GM21717 (cell line): Measurements from ENCODE around the gene CLCN1.

Source experiments
- ATAC-seq: cut with Tn5 transposase; IDR thresholded peaks from one replicate; pipeline ENCODE4 v1.9.1; 2021; ENCODE audit warnings: mild to moderate bottlenecking, moderate library complexity; ENCODE audit not compliant: unreplicated experiment

CLCN1 gene

DNA sequence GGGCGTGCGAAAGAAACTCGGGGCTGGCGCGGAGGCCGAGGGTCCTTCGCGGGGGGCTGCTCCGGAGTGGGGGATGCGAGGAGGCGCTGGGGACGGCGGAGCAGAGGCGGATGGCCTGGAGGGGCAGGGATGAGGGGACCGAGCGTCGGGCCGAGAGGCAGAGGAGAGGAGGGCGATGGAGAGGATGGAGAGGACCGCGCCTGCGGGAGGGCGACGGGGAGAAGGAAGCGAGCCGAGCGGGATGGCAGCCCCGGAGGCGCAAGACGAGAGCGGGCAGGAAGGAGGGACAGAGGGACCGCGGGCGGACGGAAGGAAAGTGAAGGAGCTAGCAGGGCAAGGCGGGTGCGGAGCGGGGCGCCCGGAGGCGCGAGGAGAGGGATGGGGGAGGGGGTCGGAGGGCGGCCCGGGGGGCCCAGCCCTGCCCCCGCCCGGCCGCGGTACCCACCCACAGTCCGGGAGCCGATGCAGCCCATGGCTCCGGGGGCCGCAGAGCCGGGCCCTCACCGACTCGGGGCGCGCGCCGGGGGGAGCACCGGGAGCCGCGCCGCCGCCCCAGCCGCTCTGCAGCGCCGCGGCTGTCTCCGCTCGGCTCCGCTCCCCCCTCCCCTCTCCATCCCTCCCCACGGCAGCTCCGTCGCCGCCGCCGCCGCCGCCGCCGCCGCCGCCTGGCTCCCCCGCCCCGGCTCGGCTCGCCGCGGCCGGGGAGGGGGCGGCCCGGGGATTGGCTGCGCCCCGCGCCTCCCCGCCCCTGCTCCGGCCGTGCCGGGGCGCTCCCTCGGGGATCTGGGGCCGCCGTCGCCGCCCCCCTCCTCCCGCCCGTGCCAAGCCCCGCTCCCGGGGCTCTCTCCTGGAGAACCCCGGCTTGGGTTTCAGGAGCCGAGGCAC, 46.5 kb downstream of the CLCN1 start, which contains the start of gene FAM131B:
TSS of gene FAM131B (minus strand) at position 583 of the 885 bp plus-strand sequence. CDS start at position 473, 110 bp downstream.
- ATAC-seq = no peak

DNA sequence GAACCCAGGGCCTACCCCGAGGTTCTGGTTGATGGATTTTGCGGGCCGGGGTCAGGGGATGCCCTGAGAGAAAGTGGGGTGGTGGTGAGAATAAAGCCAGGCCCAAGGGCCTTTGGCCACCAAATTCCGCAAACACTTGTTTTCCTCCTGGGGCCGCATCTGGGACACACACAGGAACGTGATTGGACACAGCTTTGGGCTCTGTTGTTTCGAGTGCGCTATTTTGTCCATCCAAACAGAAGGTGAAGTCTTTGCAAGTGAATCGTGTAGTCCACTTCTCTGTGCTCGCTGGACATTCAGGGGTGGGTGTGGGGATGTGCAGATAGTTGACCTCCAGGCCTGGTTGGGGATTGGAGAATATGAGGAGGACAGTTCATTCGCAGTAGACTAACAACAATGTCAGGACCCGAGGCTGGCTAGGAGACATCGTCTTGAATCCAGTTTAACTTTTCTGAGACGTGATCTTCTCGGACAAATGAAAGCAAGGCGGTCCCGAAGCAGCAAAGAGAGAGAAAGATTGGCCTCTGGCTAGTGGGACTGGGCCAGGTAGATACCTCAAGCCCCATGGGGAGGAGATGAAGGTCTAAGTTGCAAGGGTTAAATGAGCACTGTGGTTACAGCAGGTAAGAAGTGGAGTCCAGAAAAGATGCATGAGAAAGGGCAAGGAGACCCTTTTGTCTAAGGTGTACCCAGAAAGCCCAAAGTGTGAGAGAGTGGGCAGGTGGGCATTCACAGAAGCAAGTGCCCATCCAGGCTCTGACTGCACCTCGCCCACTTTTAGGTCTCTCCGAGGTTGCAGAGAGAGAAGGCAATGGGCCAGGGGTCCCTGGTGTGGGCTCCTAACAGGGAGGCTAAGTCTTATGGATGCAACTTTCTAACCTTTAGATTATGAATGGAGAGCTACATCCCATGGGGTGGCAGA, 47.4 kb downstream of the CLCN1 start:
- ATAC-seq = no peak

DNA sequence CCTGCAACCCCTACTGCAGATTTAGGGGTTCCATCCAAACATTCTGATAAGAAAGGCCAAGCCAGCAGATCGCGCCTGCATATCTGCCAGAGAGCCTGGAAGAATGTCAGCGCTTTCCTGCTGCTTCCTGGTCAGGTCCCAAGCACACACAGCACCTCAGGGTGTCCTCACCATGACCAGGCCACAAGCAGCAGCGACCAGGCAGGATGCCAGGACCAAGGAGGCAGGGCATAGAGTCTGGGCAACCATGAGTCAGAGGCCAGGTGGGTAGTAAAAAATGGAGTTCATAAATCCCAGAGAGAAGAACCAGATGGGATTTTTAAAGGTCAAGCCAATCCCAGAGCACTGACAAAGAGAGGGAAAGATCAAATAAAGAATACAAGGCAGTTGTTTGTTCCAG, 52.1 kb downstream of the CLCN1 start:
- no peak for ATAC-seq

DNA sequence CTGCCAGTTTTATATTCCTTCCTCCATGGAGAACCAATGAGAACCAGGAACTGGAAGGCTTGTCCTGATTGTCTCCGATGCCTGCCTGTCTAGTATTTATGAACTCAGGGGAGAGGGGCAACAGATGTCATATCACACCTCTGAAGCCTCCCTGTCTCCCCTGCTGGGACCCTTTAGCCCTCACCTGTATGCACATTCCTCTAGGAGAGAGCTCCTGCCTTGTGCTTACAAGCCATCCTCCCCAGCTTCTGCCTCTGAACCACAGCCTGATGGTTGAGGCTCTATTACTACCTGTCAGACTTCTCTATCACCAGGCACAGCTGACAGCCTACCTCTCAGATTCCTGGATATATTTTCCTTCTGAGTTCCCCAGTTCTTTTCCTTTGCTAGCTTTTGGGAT, 52.5 kb downstream of the CLCN1 start:
- no peak for ATAC-seq

DNA sequence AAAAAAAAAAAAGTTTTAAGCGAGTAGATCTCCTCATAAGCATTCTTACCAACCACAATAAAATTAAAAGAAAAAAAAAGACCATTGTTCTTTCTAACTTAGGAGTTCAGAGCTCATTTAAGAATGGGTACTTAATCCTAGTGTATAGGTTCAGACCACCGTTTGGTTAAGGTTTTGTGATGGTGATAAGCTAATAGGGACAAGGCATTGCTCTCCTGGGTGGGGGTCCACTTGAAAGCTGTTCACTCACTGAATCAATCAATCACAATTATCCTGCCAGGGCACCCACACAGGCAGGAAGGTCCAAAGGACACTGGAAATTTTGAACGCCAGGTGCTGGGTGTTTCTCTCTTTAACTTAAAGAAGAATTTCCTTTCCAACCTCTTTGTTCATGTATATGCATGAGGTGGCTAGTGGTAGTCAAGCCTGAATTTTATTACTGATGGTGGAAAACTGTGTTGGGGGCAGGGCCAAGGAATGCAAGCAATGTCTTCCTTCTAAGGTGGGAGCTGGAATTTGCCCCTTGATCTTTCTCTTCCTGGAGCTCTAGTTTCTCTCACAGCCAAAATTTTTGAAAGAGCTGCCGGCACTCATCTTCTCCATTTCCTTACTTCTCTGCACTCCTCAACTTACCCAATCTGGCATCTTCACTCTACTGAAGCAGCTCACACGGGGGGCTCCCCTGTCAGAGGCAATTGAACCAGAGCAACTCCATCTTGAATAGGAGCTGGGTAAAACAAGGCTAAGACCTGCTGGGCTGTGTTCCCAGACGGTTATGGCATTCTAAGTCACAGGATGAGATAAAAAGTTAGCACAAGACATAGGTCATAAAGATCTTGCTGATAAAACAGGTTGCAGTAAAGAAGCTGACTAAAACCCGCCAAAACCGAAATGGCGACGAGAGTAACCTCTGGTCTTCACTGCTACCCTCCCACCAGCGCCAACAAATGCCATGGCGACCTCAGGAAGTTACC, 54.1 kb downstream of the CLCN1 start:
- ATAC-seq = no peak

DNA sequence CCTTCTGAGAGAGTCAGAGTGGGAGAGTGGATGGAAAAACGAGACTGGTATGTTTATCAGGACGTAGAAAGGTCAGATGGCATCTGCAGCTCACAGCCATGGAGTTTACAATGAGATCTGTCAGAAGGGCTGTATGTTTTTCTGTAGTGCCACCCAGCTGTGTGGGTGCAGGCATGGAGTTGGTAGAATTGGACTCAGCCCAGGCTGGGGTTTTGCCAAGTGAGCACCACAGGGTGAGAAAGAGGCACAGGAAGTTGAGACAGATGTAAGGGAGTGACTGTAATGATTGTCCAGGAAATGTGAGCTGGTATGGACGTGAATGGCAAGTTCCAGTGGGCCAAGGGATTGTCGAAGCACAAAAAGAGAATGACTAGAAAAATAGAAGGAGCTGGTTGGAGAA, 56.2 kb downstream of the CLCN1 start:
- no peak for ATAC-seq

DNA sequence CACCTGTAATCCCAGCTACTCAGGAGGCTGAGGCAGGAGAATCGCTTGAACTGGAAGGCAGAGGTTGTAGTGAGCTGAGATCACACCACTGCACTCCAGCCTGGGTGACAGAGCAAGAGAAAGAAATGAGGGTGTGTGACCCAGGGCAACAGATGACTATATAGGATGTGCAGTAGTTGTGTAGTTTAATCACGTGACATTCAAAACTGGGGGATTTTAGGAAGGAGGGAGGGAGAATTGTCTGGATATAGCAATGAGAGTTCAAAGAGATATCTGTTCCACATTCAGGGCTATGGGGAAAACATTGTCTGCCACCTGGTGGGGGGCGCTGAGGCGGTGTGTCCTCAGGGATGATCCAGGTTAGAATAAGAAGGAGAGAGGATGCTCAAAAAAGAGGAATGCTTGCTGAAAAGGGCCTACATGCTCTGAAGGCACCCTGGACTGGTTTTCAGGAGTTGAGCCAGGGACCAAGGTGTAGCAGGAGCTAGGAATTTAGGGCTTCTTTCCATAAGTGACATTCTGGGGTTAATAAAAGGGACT, 57.4 kb downstream of the CLCN1 start:
- ATAC-seq = no peak

DNA sequence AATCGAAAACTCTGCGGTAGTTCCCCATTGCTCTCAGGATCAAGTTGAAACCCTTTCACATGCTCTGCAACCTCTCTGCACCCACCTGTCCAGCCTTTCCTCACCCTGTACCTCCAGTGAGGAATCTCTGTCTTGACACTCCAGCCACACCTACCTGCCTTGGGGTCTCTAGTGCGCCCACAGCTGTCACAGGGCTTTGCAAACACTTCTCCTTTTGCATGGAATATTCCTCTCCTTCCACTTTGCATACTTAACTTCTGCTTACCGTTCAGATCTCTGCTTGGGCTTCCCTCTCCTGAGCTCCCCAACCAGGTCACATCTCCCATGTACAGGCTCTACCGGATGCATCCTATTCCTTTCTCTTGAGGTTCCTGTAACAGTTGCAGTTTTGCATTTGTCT, 58.6 kb downstream of the CLCN1 start:
- ATAC-seq = no peak

DNA sequence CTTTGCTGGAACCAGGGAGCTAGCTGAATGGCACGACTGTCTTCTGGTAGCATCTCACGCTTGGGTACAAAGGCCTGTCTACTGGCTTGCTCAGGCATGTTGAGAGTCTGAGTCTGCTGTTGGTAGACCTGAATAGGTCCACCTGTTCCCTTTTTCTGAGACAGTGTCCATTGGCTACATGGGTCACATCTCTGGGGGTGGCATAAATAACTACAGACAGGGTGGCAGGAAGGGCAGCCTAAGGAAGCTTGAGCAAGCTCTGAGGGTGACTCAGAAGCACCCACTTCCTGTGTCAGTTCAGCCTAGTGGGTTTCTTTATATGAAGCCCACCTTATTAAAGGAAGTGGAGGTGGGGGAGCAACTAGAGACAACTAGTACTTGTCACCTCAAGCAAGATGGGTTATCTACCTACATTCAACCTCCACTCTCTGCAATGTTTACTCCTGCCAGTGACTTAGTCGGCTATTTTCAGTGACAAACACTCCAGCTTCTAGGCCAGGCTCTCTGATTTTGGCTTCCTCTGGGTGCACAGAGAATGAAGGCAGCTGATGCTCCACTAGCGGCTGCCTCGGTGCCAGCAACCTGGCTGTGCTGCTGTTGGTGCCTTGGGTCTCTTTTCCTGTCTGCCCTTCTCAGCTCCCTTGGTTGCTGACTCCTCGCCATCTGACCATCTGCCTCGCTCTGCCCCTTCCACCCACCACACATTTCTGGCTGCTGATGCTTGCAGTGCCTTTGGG, 59.6 kb downstream of the CLCN1 start:
- no peak for ATAC-seq

DNA sequence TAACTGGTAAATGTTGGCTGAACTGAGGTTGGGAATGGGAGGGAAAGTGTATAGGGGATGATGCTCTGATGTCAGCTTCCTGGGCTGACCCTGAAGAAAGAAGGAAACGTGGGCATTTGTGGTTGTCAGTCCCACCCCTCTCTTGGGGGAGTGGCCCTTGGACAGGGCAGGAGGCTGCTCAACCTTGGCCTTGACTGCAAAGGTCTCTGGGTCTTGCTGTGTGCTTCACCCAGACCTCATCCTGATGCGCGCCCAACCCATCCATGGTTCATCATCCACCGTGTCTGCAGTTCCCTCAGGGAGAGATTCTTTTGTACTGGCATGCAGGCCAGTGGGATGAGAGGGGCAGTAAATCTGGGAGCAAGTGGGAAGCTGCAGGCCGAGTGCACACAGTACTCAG, 60.5 kb downstream of the CLCN1 start:
- ATAC-seq = no peak

DNA sequence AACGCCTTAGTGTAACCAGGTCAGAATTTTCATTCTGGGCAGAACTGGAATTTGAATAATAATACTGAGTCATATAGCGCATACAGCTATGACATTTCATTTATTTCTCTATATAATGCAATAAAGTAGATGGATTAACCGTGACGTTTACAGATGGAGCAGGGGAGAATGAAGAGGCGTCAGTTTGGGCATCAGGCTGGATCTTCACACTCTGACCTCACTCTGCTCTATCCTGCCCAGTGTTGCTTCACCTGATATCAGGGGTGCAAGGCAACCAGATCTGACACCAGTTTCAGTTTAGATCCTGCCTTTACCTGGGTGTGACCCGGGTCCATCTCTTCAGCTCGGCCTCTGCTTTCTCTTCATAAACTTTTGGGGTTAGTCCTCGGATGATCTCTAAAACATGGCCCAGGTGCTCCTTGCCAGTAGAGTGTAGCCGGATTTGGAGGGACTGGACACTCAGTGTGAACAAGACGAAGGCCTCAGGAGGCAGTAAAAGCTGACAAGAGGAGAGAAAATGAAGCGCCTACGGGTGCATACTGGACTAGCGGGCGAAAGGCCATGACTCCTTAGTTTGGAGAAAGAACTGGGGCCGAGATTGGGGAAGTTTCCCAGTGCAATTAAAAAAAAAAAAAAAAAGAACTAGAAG, 63.8 kb downstream of the CLCN1 start:
- ATAC-seq = peak; percentile 0

DNA sequence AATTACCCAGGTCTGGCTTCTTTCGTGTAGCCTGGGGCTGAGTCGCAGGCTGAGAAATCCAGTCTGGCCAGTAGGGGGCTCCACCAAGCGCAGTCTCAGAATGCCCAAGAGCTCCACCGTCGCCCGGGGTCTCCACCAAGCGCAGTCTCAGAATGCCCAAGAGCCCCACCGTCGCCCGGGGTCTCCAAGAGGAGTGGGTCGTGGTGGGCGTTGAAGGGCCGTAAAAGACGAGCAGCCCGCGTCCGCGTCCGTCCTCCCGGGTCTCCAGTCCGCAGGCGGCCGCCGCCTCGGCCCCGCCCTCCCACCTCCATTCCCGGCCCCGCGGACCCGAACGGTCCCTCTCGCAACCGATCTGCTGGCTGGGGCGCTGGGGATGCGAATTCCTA, 64.3 kb downstream of the CLCN1 start:
- ATAC-seq = peak; percentile 70

DNA sequence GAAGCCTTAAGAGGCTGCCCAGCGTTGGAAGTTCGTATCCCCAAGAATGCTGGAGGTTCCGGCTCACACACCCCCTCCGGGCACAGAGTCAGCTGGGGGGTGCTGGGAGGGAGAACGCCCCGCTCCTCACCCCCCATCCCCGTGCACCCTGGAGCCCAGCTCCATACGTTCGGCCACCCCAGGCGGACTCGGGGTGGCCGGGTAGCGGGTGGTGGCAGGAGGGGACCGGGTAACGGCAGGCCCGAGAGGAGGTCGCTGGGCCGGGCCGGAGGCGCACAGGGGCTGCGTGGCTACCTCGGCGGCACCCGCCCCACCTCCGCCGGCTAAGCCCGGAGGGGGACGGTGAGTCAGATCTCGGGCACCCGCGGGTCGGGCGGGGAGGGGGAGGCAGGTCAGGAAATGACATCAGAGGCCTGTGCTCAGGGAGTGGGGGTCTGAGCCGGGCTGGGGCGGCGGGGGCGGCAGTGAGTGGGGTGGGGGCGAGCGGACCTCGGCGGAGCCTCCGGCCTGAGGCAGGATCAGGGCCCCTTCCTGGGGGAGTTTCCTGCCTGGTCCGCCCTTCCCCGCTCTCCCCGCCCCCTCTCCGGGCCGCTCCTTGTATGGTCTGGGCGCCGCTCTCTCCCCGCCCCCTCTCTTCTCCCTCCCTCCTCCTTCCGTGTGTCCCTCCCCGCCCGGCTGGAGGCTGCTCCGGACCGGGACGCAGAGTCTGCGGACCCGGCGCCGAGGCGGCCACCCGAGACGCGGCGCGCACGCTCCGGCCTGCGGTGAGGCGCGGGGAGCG, 64.9 kb downstream of the CLCN1 start, which contains the start of gene ZYX:
TSS of gene ZYX (plus strand) at position 700 of the 781 bp plus-strand sequence. CDS start 227 bp downstream, outside the sequence.
- ATAC-seq = peak; percentile 85

DNA sequence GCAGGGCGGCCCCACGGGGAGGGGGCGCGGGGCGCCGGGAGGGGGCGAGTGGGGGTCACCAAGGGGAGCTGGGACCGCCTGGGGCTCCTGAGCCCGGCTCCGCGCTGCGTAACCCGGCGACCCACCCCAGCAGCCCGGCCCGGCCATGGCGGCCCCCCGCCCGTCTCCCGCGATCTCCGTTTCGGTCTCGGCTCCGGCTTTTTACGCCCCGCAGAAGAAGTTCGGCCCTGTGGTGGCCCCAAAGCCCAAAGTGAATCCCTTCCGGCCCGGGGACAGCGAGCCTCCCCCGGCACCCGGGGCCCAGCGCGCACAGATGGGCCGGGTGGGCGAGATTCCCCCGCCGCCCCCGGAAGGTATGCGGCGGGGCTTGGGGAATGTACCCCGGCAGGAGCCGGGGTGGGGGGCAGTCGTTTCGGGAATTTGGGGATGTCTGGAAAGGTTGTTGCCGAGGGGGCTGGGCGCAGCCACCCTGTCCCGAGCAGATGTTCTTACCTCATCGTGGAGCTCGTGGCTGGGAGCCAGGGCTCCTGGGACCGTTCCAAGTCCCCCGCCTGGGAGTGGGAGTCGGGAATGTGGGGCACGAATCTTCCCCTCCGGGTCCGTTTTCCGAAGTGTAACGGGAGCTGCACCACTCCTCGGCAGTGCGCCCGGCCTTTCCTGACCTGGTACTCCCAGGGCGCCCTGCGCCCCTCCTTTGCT, 65.7 kb downstream of the CLCN1 start:
- peak; percentile 14 for ATAC-seq

DNA sequence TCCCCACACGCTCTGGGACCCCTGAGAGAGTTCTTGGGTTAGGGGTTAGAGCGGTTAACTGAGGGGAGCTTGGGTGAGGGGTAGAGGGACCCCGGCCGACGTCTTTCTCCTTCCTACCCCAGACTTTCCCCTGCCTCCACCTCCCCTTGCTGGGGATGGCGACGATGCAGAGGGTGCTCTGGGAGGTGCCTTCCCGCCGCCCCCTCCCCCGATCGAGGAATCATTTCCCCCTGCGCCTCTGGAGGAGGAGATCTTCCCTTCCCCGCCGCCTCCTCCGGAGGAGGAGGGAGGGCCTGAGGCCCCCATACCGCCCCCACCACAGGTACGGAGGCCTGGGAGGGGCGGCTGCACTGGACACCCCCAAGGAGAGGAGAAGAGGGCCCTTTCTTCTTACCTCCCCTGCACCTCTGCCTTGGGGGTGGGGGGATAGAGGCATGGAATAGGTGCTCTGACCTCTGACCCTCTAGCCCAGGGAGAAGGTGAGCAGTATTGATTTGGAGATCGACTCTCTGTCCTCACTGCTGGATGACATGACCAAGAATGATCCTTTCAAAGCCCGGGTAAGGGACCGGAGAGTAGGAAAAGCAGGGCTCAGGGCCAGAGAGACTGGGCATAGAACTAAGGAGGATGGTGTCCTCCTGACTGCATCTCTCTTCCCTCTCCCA, 66.3 kb downstream of the CLCN1 start:
- no peak for ATAC-seq

DNA sequence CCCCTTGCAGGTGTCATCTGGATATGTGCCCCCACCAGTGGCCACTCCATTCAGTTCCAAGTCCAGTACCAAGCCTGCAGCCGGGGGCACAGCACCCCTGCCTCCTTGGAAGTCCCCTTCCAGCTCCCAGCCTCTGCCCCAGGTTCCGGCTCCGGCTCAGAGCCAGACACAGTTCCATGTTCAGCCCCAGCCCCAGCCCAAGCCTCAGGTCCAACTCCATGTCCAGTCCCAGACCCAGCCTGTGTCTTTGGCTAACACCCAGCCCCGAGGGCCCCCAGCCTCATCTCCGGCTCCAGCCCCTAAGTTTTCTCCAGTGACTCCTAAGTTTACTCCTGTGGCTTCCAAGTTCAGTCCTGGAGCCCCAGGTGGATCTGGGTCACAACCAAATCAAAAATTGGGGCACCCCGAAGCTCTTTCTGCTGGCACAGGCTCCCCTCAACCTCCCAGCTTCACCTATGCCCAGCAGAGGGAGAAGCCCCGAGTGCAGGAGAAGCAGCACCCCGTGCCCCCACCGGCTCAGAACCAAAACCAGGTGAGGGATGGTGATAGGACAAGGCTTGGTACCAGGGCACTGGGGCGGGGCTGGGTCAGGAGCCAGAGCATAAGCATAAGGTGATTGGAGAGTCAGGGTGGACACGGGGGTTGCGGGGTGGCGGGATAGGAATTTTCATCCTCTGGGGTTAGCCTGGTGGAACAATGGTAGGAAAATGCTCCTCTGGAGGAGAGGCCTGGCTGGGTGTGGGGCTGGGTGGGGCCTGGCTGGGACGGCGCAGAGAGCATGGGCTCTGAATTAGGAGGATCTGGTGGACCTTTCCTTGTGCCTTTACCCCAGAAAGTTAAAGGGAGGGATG, 67.1 kb downstream of the CLCN1 start:
- no peak for ATAC-seq
